ENCODE data around the gene NR2F1.
A peak's percentile ranks its signal among the peaks of the same experiment; 100 is the strongest.

The NR2F1 gene

DNA sequence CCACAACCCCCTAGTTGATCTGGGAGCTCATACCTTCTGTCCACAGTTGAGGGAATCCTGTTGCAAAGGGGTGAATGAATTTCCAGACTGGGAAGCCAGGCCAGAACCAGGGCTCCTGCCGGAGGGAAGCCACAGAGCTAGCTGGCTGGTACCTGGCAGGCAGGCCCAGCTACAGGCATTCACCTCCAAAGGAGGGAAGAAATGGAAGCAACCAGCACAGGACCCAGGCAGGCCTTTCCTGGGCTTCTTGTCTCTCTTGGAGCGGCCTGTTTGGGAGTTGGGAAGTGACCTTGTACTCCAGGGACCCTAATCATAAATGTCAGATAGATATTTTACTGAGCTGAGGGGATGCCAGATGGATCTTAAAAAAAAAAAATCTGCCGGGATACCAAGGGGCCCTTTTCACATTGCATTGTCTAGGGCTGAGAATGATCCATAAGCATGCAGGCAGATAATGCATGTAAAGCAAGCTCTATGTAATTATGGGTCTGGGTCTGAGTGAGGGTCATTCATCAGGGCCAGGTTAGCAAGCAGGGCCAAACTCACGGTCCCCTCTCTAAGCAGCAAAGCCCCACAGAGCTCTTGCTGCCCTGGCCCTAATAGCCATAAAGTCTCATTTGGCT, 8.4 kb downstream of the NR2F1 start:
- Mint-ChIP-seq H3K9me3 (peaks cover 8 to 14% of the 10 kb centered on the region in 2 donors), H3K4me1 (peaks cover 12 to 28% of the 10 kb centered on the region in 2 donors), H3K36me3 (peaks cover 11 to 13% of the 10 kb centered on the region in 2 donors), H3K27ac (no peak overlapping the region), H3K4me3 (no peak overlapping the region), H3K27me3 (peaks cover 41 to 73% of the 10 kb centered on the region in 2 donors)
- DNase-seq, result no peak
- no peak for ATAC-seq (replicated peaks)

DNA sequence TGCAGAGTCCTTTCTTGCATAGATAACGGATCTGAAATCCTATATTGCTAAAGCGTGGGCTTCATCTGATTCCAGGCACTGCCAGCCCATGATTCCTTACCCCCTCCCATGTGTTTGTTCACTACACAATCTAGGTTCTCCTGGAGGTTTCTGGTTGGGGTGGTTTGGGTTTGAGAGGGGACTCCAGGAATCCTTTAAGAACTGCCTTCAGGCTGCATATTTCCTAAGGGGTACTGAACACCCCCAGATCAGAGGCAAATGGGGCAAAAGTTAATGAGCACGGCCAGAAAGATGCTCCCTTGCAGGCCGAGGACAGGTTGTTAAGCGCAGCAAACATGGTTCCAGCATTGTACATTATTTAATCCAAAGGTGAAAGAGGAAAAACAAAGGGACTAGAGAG, 9.9 kb downstream of the NR2F1 start:
- H3K4me1 Mint-ChIP-seq, result peaks cover 7 to 24% of the 10 kb centered on the region in 2 donors
- DNase-seq (no peak), ATAC-seq (replicated peaks) (no peak)
- peaks cover 8 to 11% of the 10 kb centered on the region in 2 donors for H3K36me3 Mint-ChIP-seq
- no peak overlapping the region for H3K27ac Mint-ChIP-seq
- no peak overlapping the region for H3K4me3 Mint-ChIP-seq
- H3K9me3 Mint-ChIP-seq, result peaks cover 8 to 16% of the 10 kb centered on the region in 2 donors
- peaks cover 34 to 78% of the 10 kb centered on the region in 2 donors for H3K27me3 Mint-ChIP-seq

DNA sequence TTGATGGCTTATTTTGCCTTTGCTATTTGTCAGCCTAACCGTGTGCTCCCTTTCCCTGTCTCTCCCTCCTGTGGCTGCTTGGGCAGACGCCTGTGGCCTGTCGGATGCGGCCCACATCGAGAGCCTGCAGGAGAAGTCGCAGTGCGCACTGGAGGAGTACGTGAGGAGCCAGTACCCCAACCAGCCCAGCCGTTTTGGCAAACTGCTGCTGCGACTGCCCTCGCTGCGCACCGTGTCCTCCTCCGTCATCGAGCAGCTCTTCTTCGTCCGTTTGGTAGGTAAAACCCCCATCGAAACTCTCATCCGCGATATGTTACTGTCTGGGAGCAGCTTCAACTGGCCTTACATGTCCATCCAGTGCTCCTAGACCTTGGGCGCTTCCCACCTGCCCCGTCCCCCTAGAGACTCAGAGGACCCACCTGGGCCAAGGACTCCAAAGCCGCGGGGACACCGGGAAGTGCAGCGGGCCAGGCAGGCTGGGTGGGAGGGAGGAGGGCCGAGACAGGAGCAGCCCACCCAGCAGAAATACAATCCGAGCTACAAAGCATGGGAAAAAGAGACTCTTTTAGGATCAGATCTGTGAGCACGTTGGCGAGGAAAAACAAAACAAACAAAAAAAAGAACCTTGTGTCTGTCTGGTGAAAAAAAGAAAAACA, 10.6 kb downstream of the NR2F1 start:
- peak overlapping the region in 1 of 2 donors; percentile 23 for H3K4me3 Mint-ChIP-seq
- H3K4me1 Mint-ChIP-seq, result peaks cover 4 to 22% of the 10 kb centered on the region in 2 donors
- ATAC-seq (replicated peaks) (no peak), DNase-seq (no peak)
- peaks cover 6 to 7% of the 10 kb centered on the region in 2 donors for H3K36me3 Mint-ChIP-seq
- peak overlapping the region; percentile 10 for H3K27ac Mint-ChIP-seq
- peaks cover 7 to 15% of the 10 kb centered on the region in 2 donors for H3K9me3 Mint-ChIP-seq
- H3K27me3 Mint-ChIP-seq, result peaks cover 27 to 72% of the 10 kb centered on the region in 2 donors

DNA sequence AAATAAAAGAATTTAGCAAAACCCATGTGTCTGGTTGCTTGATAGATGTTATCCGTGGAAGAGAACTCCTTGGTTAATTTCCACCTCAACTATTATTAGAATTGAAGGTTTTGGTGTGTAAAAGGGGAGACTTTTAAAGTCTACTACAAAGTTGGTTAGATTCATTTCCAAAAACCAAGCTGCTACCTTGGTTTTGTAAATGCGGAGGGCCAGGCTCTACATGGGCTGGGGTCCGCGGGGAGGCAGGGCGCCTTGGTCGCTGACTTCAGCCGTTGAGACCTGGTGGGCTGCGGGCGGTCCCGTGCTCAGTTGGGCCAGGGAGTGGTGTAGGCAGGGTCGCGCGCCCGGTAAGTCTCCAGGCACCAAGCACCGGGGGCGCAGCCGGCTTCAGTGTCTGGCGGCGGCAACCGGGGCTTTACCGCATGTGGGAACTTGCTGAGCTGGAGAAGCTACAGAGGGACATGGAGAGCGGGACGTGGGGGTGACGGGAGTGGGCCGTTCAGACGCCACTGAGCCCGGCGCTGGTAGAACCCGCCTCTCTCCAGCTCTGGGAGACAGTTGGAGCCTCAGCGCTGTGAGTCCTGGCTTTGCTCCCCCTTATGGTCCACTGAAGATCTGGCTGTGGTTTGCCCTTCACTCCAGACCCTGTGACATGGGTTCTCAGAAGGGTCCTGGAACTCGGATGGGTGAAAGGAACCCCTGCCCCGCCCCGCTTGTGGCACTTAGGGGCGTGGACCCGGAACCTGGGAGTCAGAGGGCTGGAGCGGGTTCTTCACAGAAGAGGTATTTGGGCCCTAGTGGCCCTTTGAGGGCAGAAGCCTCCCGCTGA, 11.8 kb downstream of the NR2F1 start:
- Mint-ChIP-seq H3K4me3 (peak overlapping the region; percentile 25 to 36), H3K4me1 (peaks cover 2 to 17% of the 10 kb centered on the region in 2 donors), H3K27ac (peak overlapping the region; percentile 87), H3K36me3 (peaks cover 3% of the 10 kb centered on the region in 2 donors), H3K27me3 (peaks cover 15 to 62% of the 10 kb centered on the region in 2 donors), H3K9me3 (peaks cover 4 to 12% of the 10 kb centered on the region in 2 donors)
- DNase-seq, result no peak
- no peak for ATAC-seq (replicated peaks)

DNA sequence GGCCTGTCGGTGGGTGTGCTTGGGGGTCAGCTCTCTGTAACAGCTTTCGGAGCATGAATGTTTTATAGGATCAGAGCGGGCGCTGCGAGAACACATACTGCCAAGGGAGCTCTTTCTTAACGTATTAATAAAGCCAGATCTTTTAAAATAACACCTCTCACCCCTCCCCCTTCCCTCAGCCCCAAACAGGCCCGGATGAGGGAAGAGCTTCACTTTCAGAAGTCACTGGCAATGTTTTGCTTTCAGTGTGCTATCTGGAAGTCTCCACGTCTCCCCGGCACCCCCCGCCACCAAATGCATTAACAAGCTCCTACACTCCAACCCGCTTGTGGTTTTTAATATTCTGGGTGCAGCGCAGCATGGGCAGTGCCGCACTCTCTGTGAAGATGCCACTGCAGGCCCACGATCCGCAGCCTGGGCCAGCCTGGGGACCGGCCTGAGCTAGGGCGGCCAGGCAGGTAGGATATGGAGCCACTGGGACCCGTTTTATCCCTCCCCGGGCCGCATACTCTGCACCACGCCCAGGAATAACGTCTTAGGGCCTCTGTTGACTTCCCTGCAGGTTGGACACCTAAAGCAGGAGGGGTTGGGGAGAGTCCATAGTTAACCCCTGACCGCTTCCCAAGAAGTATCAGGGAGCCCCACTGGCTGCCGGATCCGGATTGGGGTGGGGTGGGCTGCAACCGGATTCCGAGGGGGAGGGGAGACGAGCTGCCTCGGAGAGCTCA, 12.6 kb downstream of the NR2F1 start:
- Mint-ChIP-seq H3K4me1 (peaks cover 2 to 17% of the 10 kb centered on the region in 2 donors), H3K27me3 (peaks cover 8 to 59% of the 10 kb centered on the region in 2 donors), H3K9me3 (peaks cover 4 to 12% of the 10 kb centered on the region in 2 donors), H3K4me3 (peak overlapping the region; percentile 25 to 36), H3K27ac (peak overlapping the region; percentile 87), H3K36me3 (peaks cover 3% of the 10 kb centered on the region in 2 donors)
- no peak for DNase-seq
- no peak for ATAC-seq (replicated peaks)

DNA sequence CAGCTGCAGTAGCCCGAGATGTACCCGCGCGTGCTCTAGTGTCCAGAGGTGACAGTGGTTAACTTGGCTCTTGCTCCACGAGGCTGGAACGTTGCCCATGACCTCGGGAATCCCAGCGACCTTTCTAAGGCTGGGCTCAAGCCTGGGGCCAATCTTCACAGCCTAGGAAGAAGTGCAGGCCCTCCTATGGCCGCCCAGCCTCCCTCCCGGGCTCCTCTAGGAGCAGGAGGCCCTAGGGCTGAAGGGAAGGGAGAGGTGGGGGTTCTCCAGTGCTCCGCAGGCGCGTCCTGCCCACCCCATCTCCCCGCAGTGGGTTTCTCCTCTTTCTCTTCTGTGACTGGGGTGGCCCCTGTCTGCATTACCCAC, 13.3 kb downstream of the NR2F1 start:
- H3K27me3 Mint-ChIP-seq, result peaks cover 7 to 56% of the 10 kb centered on the region in 2 donors
- H3K27ac Mint-ChIP-seq, result peak overlapping the region; percentile 51
- no peak overlapping the region for H3K4me3 Mint-ChIP-seq
- ATAC-seq (replicated peaks), result no peak
- DNase-seq, result no peak
- H3K9me3 Mint-ChIP-seq, result peaks cover 4 to 12% of the 10 kb centered on the region in 2 donors
- H3K36me3 Mint-ChIP-seq, result peaks cover 3% of the 10 kb centered on the region in 2 donors
- peaks cover 2 to 17% of the 10 kb centered on the region in 2 donors for H3K4me1 Mint-ChIP-seq

DNA sequence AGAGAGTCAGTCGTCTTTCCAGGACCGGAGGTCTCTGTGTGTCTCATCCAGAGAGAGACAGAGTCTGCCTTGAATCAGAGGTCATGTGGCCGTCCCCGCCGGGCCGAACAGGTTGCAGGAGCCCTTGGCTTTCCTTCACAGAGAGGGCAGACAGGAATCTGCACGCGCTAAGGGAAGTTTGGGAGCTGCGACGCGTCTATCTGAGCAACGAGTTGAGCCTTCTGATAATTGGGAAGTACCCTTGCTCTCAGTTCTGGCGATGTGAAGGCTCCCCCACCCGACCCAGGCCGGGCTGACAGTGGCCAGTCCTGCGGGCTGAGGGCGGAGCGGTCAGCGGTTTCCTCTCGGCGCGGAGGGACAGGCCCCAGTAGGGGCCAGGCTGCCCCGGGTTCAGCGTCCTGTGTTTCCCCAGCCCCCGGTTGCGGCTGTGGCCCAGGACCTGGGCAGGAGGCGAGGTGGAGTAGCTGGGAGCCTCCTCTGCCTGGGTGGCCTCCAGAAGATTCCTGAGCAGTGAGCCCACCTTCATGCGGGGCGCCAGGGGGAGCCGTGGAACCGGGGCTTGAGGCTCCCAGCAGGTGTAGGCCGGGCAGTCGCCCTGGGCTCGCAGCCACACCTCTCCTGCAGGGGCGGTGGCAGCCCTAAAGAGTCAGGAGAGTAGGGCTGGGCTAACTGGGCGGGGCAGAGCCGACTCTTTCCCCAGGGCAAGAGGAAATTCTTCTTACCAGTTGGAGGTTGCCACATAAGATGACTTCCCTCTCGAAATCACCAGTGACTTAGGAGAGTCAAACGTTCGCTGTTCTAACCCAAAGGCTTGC, 13.9 kb downstream of the NR2F1 start:
- Mint-ChIP-seq H3K9me3 (peaks cover 4 to 12% of the 10 kb centered on the region in 2 donors), H3K4me1 (peaks cover 4 to 17% of the 10 kb centered on the region in 2 donors), H3K27ac (peak overlapping the region; percentile 51), H3K36me3 (peaks cover 3% of the 10 kb centered on the region in 2 donors), H3K4me3 (no peak overlapping the region), H3K27me3 (peaks cover under 1 to 51% of the 10 kb centered on the region in 2 donors)
- ATAC-seq (replicated peaks) (peak in 1 of 2 donors; percentile 38), DNase-seq (no peak)

GRCh38 chr5:93598091-93599000, 15.3 kb downstream of the NR2F1 start:
- no peak for DNase-seq
- Mint-ChIP-seq H3K27ac (no peak overlapping the region), H3K36me3 (peaks cover 3% of the 10 kb centered on the region in 2 donors), H3K4me3 (no peak overlapping the region), H3K27me3 (peaks cover 2 to 39% of the 10 kb centered on the region in 2 donors), H3K4me1 (peaks cover 4 to 17% of the 10 kb centered on the region in 2 donors), H3K9me3 (peaks cover 4 to 12% of the 10 kb centered on the region in 2 donors)
- ATAC-seq (replicated peaks), result no peak

GRCh38 chr5:93599001-93599379, 16.0 kb downstream of the NR2F1 start:
- Mint-ChIP-seq H3K27me3 (peaks cover 8 to 38% of the 10 kb centered on the region in 2 donors), H3K9me3 (peaks cover under 1 to 10% of the 10 kb centered on the region in 2 donors), H3K36me3 (peaks cover 5 to 7% of the 10 kb centered on the region in 2 donors), H3K4me1 (peaks cover 4 to 22% of the 10 kb centered on the region in 2 donors), H3K27ac (no peak overlapping the region), H3K4me3 (no peak overlapping the region)
- DNase-seq (no peak), ATAC-seq (replicated peaks) (no peak)

- H3K36me3 Mint-ChIP-seq, result peaks cover 5 to 8% of the 10 kb centered on the region in 2 donors
- peaks cover 4 to 28% of the 10 kb centered on the region in 2 donors for H3K4me1 Mint-ChIP-seq
- no peak overlapping the region for H3K4me3 Mint-ChIP-seq
- H3K27me3 Mint-ChIP-seq, result peaks cover 14 to 37% of the 10 kb centered on the region in 2 donors
- no peak overlapping the region for H3K27ac Mint-ChIP-seq
- DNase-seq (no peak), ATAC-seq (replicated peaks) (no peak)
- H3K9me3 Mint-ChIP-seq, result peaks cover 0 to 9% of the 10 kb centered on the region in 2 donors
Observed at GRCh38 chr5:93599399-93600120, 16.5 kb downstream of the NR2F1 start.

DNA sequence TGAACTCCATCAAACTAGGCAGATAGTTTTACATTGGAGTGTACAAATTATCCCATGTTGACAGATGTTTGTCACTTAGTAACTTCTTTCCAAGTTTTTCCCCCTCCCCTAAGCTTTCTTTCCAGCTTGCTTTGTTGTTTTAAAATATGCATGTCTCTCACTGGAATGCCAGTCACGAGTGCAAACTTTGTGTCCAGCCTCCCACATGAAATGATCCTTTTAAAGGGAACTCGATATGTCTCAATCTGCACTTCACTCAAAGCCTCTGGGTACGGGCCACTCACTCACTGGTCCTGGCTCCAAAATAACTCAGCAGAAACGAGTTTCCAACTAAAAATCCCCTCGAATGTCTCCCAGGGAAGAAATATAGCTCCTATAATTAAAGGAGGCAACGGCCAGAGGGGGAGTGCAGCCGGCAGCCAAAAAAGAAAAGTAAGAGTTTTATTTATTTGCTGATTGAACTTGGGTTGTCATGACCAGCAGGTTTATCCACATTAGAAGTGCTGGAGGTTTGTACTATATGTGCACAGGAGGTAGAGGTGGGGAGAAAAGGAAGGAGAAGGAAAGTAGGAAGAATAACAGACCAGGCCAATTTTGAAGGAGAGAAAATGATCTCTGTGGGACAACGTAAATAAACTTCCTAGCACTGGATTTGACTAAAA, 17.5 kb downstream of the NR2F1 start:
- H3K27ac Mint-ChIP-seq, result no peak overlapping the region
- peaks cover 4 to 26% of the 10 kb centered on the region in 2 donors for H3K4me1 Mint-ChIP-seq
- peaks cover 24 to 37% of the 10 kb centered on the region in 2 donors for H3K27me3 Mint-ChIP-seq
- no peak for ATAC-seq (replicated peaks)
- peaks cover 2 to 11% of the 10 kb centered on the region in 2 donors for H3K36me3 Mint-ChIP-seq
- H3K4me3 Mint-ChIP-seq, result no peak overlapping the region
- H3K9me3 Mint-ChIP-seq, result peaks cover 0 to 6% of the 10 kb centered on the region in 2 donors
- DNase-seq, result no peak
